Measurements from ENCODE around the gene TUB.

GRCh38 chr11:8105666-8106065 is 24.7 kb downstream of the TUB start:
- no peak for TF ChIP-seq EZH2phosphoT487 (IDR thresholded peaks at IDR 0.05; ENCODE audit: borderline replicate concordance, low read depth)
- TF ChIP-seq TEAD4 (IDR thresholded peaks at IDR 0.05; ENCODE audit: borderline replicate concordance, insufficient read depth), result no peak
- no peak for TF ChIP-seq CTCF (IDR thresholded peaks at IDR 0.05)
- TF ChIP-seq SIN3A (IDR thresholded peaks at IDR 0.05; ENCODE audit: borderline replicate concordance, low read depth, low read length), result no peak

All from SK-N-SH (cell line).